Measurements from ENCODE around the gene POM121C.
A peak's percentile ranks its signal among the peaks of the same experiment; 100 is the strongest.
"Not testable (repeated sequence)": the region's sequence is repeated elsewhere in the genome, so short reads cannot be mapped to it uniquely, and the experiment has no call there.

POM121C gene

GRCh38 chr7:75485979-75486643 is at the start of gene POM121C:
Gene POM121C (minus strand): TSS chr7:75486299. CDS start chr7:75441496, 44,803 bp downstream.
- DNase-seq = peak; percentile 90

- no peak for DNase-seq
Observed at GRCh38 chr7:75534727-75535307, 48.7 kb upstream of the POM121C start.

GRCh38 chr7:75533926-75534325 is 47.8 kb upstream of the POM121C start:
- DNase-seq = no peak

GRCh38 chr7:75532639-75533038 is 46.5 kb upstream of the POM121C start:
- DNase-seq = no peak

GRCh38 chr7:75531359-75531821 is 45.3 kb upstream of the POM121C start:
- DNase-seq = no peak

- not testable (repeated sequence) for DNase-seq
Observed at GRCh38 chr7:75527224-75527722, 41.2 kb upstream of the POM121C start.

- DNase-seq = not testable (repeated sequence)
Observed at GRCh38 chr7:75521727-75522126, 35.6 kb upstream of the POM121C start.

- not testable (repeated sequence) for DNase-seq
Observed at GRCh38 chr7:75518842-75519241, 32.7 kb upstream of the POM121C start.

- not testable (repeated sequence) for DNase-seq
Observed at GRCh38 chr7:75509033-75509432, 22.9 kb upstream of the POM121C start.

GRCh38 chr7:75492020-75492419 is 5.9 kb upstream of the POM121C start, which contains the start of gene SPDYE5:
Gene SPDYE5 (plus strand): TSS chr7:75492320. CDS start chr7:75494048, 1,728 bp downstream.
- not testable (repeated sequence) for DNase-seq

GRCh38 chr7:75485355-75485978 is 632 bp downstream of the POM121C start:
- not testable (repeated sequence) for DNase-seq

- not testable (repeated sequence) for DNase-seq
Observed at GRCh38 chr7:75480313-75480712, 5.8 kb downstream of the POM121C start.

GRCh38 chr7:75477457-75477856 is 8.6 kb downstream of the POM121C start:
- DNase-seq = not testable (repeated sequence)

- DNase-seq = not testable (repeated sequence)
Observed at GRCh38 chr7:75470166-75470565, 15.9 kb downstream of the POM121C start.

- not testable (repeated sequence) for DNase-seq
Observed at GRCh38 chr7:75460541-75460940, 25.6 kb downstream of the POM121C start.

- DNase-seq = not testable (repeated sequence)
Observed at GRCh38 chr7:75458034-75458433, 28.1 kb downstream of the POM121C start.

GRCh38 chr7:75456403-75456802 is 29.7 kb downstream of the POM121C start:
- DNase-seq = not testable (repeated sequence)

- DNase-seq = not testable (repeated sequence)
Observed at GRCh38 chr7:75452494-75452955, 33.6 kb downstream of the POM121C start.

- not testable (repeated sequence) for DNase-seq
Observed at GRCh38 chr7:75449946-75450345, 36.2 kb downstream of the POM121C start.

- peak; percentile 54 for DNase-seq
Observed at GRCh38 chr7:75442465-75443111, 43.5 kb downstream of the POM121C start.

GRCh38 chr7:75442101-75442464 is 44.0 kb downstream of the POM121C start:
- not testable (repeated sequence) for DNase-seq

GRCh38 chr7:75439000-75439399 is 47.1 kb downstream of the POM121C start:
- DNase-seq = not testable (repeated sequence)

GRCh38 chr7:75423481-75423880 is 62.6 kb downstream of the POM121C start:
- DNase-seq = not testable (repeated sequence)

Measured in right forelimb (tissue), 1 donor.